CD8-positive, alpha-beta memory T cell (primary cell): Measurements from ENCODE around the gene GPNMB. TPM values are rescaled to one million over a fixed set of nuclear protein-coding genes. Genes with fewer than 3 reads are reported as not detected.
A peak's percentile ranks its signal among the peaks of the same experiment; 100 is the strongest.

Experiments used
- CTCF ChIA-PET: fragments of 350-600 bp; sonication (Branson Sonifier 250); formaldehyde crosslinking; loops from one replicate; lab custom pipeline; 2021; ENCODE audit warnings: antibody characterized with exemption; lab: Charles Lee
- POLR2A ChIA-PET: fragments of 350-600 bp; sonication (Branson Sonifier 250); formaldehyde crosslinking; loops from one replicate; lab custom pipeline; 2021; ENCODE audit warnings: antibody characterized with exemption; lab: Charles Lee
- DNase-seq, 5 donors: peaks; one replicate each; pipeline versions ENCODE4 v3.0.0 to v3.0.0-alpha.2; 2020 to 2022; ENCODE audit warnings: mixed read lengths in 1 of 5
- H3K27ac ChIP-seq: one replicate; pipeline ENCODE4 v1.7.0; 2013; ENCODE audit warnings: low read depth, mild to moderate bottlenecking, low read length, moderate library complexity
- H3K27me3 ChIP-seq: 2 replicates; pipeline ENCODE4 v1.7.0; 2013; ENCODE audit warnings: low read length, mild to moderate bottlenecking; ENCODE audit not compliant: insufficient read depth, poor library complexity, severe bottlenecking
- H3K36me3 ChIP-seq: 2 replicates; pipeline ENCODE4 v1.7.0; 2013; ENCODE audit warnings: mild to moderate bottlenecking, low read length, moderate library complexity; ENCODE audit not compliant: insufficient read depth
- H3K4me1 ChIP-seq: 2 replicates; pipeline ENCODE4 v1.7.0; 2013; ENCODE audit warnings: mild to moderate bottlenecking, low read length, moderate library complexity; ENCODE audit not compliant: insufficient read depth
- H3K4me3 ChIP-seq: 2 replicates; pipeline ENCODE4 v1.7.0; 2013; ENCODE audit warnings: mild to moderate bottlenecking, low read length
- H3K9me3 ChIP-seq: 2 replicates; pipeline ENCODE4 v1.7.0; 2013; ENCODE audit warnings: mild to moderate bottlenecking, low read length
- H3K27ac Mint-ChIP-seq, 8 donors: one replicate each; pipeline ENCODE4 v1.8.0; 2020 to 2021; ENCODE audit warnings: mixed read lengths in 8 of 8, mild to moderate bottlenecking in 6 of 8, inconsistent platforms in 3 of 8, moderate library complexity in 3 of 8
- H3K27me3 Mint-ChIP-seq, 2 donors: one replicate each; pipeline ENCODE4 v1.8.0; 2020 to 2021; ENCODE audit warnings: mixed read lengths in 2 of 2, mild to moderate bottlenecking in 1 of 2, moderate library complexity in 1 of 2
- H3K36me3 Mint-ChIP-seq, 3 donors: one replicate each; pipeline ENCODE4 v1.8.0; 2020 to 2021; ENCODE audit warnings: mixed read lengths in 3 of 3, inconsistent platforms in 1 of 3, mild to moderate bottlenecking in 1 of 3
- H3K4me1 Mint-ChIP-seq, 3 donors: one replicate each; pipeline ENCODE4 v1.8.0; 2020 to 2021; ENCODE audit warnings: mixed read lengths in 3 of 3, inconsistent platforms in 1 of 3, mild to moderate bottlenecking in 1 of 3
- H3K4me3 Mint-ChIP-seq, 7 donors: one replicate each; pipeline ENCODE4 v1.8.0; 2020 to 2021; ENCODE audit warnings: mixed read lengths in 7 of 7, mild to moderate bottlenecking in 6 of 7, moderate library complexity in 4 of 7, inconsistent platforms in 2 of 7
- H3K9me3 Mint-ChIP-seq, 5 donors: one replicate each; pipeline ENCODE4 v1.8.0; 2020 to 2022; ENCODE audit warnings: mixed read lengths in 5 of 5, mild to moderate bottlenecking in 3 of 5, moderate library complexity in 2 of 5, inconsistent platforms in 1 of 5
- polyA plus RNA-seq: library from polyadenylated mRNA; unstranded; fragments of 300-500 nt; fragmentation: Illumina TruSeq; gene quantifications from one replicate; pipeline ENCODE4 v1.2.3, GENCODE V29; 2021
- total RNA-seq, 2 experiments: library from RNA; stranded (reverse); gene quantifications; one replicate each; pipeline ENCODE4 v1.2.3, GENCODE V29; 2021

Gene GPNMB
- total and polyA plus RNA-seq, 3 experiments from 2014 or later, result 7.2 to 9.4 TPM; not detected in 1

- Mint-ChIP-seq H3K4me3 (no peak overlapping the region), H3K27ac (no peak overlapping the region), H3K9me3 (no peaks in the 10 kb centered on the region), H3K4me1 (peaks cover 7 to 13% (median 8%) of the 10 kb centered on the region in 3 donors), H3K27me3 (peaks cover 3% of the 10 kb centered on the region in 2 donors), H3K36me3 (no peaks in the 10 kb centered on the region)
- Histone ChIP-seq H3K27ac (no peak overlapping the region), H3K4me1 (no peaks in the 10 kb centered on the region), H3K27me3 (no peaks in the 10 kb centered on the region), H3K36me3 (no peaks in the 10 kb centered on the region), H3K4me3 (no peak overlapping the region), H3K9me3 (no peaks in the 10 kb centered on the region)
- POLR2A ChIA-PET, result interaction anchor here (0.7 kb wide), 1 partner anchor 13 kb away, joined by 3 read pairs; no protein-coding TSS in a partner anchor
- no peak for DNase-seq
- CTCF ChIA-PET, result interaction anchor here (0.8 to 1.3 kb wide), 4 partner anchors 187 to 336 kb away, joined by 3 to 6 read pairs (median 4); no protein-coding TSS in a partner anchor
These were observed 29.8 kb downstream of the GPNMB start for GRCh38 chr7:23276376-23276775.

- Mint-ChIP-seq H3K4me3 (no peak overlapping the region), H3K36me3 (no peaks in the 10 kb centered on the region), H3K27ac (no peak overlapping the region), H3K27me3 (peaks cover 3% of the 10 kb centered on the region in 2 donors), H3K4me1 (peaks cover 7 to 13% (median 8%) of the 10 kb centered on the region in 3 donors), H3K9me3 (no peaks in the 10 kb centered on the region)
- H3K27ac ChIP-seq, result no peak overlapping the region
- POLR2A ChIA-PET, result no interaction called here
- CTCF ChIA-PET, result interaction anchor here (0.7 to 1.3 kb wide), 4 partner anchors 244 to 336 kb away, joined by 3 to 5 read pairs (median 3); no protein-coding TSS in a partner anchor
- no peak for DNase-seq
- H3K27me3 ChIP-seq, result no peaks in the 10 kb centered on the region
- no peaks in the 10 kb centered on the region for H3K36me3 ChIP-seq
- no peak overlapping the region for H3K4me3 ChIP-seq
- no peaks in the 10 kb centered on the region for H3K9me3 ChIP-seq
- H3K4me1 ChIP-seq, result no peaks in the 10 kb centered on the region
These were observed 30.4 kb downstream of the GPNMB start for GRCh38 chr7:23276947-23277346.

- no peaks in the 10 kb centered on the region for H3K9me3 ChIP-seq
- peaks cover 7 to 12% (median 8%) of the 10 kb centered on the region in 3 donors for H3K4me1 Mint-ChIP-seq
- CTCF ChIA-PET, result interaction anchor here (0.7 to 1.3 kb wide), 5 partner anchors 243 to 1899 kb away, joined by 3 to 5 read pairs (median 3); no protein-coding TSS in a partner anchor
These were observed 30.9 kb downstream of the GPNMB start for GRCh38 chr7:23277359-23277989.

GRCh38 chr7:23279819-23280525 lies 33.4 kb downstream of the GPNMB start:
- no peak overlapping the region for H3K27ac Mint-ChIP-seq
- Histone ChIP-seq H3K27ac (no peak overlapping the region), H3K4me1 (no peaks in the 10 kb centered on the region), H3K4me3 (no peak overlapping the region), H3K27me3 (no peaks in the 10 kb centered on the region), H3K9me3 (no peaks in the 10 kb centered on the region), H3K36me3 (no peaks in the 10 kb centered on the region)
- no peaks in the 10 kb centered on the region for H3K9me3 Mint-ChIP-seq
- H3K27me3 Mint-ChIP-seq, result peaks cover 2 to 3% of the 10 kb centered on the region in 2 donors
- no peaks in the 10 kb centered on the region for H3K36me3 Mint-ChIP-seq
- DNase-seq, result no peak
- H3K4me3 Mint-ChIP-seq, result no peak overlapping the region
- POLR2A ChIA-PET, result no interaction called here
- CTCF ChIA-PET, result interaction anchor here (0.8 to 1.4 kb wide), 3 partner anchors 17 to 432 kb away, joined by 3 to 4 read pairs (median 3); partner anchors contain the start of gene CCDC126
- H3K4me1 Mint-ChIP-seq, result no peaks in the 10 kb centered on the region

More at GRCh38 chr7:23277359-23277989, 30.9 kb downstream of the GPNMB start:
- peaks cover 3% of the 10 kb centered on the region in 2 donors for H3K27me3 Mint-ChIP-seq
- POLR2A ChIA-PET, result no interaction called here
- H3K27ac ChIP-seq, result no peak overlapping the region
- H3K4me1 ChIP-seq, result no peaks in the 10 kb centered on the region
- no peak overlapping the region for H3K4me3 Mint-ChIP-seq
- no peaks in the 10 kb centered on the region for H3K36me3 ChIP-seq
- H3K9me3 Mint-ChIP-seq, result no peaks in the 10 kb centered on the region
- peak in 2 of 5 donors; percentile 36 to 48 for DNase-seq
- no peaks in the 10 kb centered on the region for H3K36me3 Mint-ChIP-seq
- no peak overlapping the region for H3K4me3 ChIP-seq
- H3K27me3 ChIP-seq, result no peaks in the 10 kb centered on the region
- H3K27ac Mint-ChIP-seq, result no peak overlapping the region

- no peak overlapping the region for H3K27ac Mint-ChIP-seq
- H3K4me1 ChIP-seq, result no peaks in the 10 kb centered on the region
- H3K36me3 ChIP-seq, result no peaks in the 10 kb centered on the region
- H3K4me3 Mint-ChIP-seq, result no peak overlapping the region
- no peaks in the 10 kb centered on the region for H3K9me3 ChIP-seq
- H3K4me1 Mint-ChIP-seq, result peaks cover 7 to 8% (median 7%) of the 10 kb centered on the region in 3 donors
- H3K27ac ChIP-seq, result no peak overlapping the region
- no peak overlapping the region for H3K4me3 ChIP-seq
- H3K27me3 Mint-ChIP-seq, result peaks cover 0 to 3% of the 10 kb centered on the region in 2 donors
- no peaks in the 10 kb centered on the region for H3K36me3 Mint-ChIP-seq
- peaks cover 0 to 2% (median 0%) of the 10 kb centered on the region in 5 donors for H3K9me3 Mint-ChIP-seq
- ChIA-PET CTCF (interaction anchor here (1.2 to 1.8 kb wide), 2 partner anchors 10 to 14 kb away, joined by 3 to 6 read pairs; no protein-coding TSS in a partner anchor), POLR2A (no interaction called here)
- no peak for DNase-seq
- no peaks in the 10 kb centered on the region for H3K27me3 ChIP-seq
These were observed 36.5 kb downstream of the GPNMB start for GRCh38 chr7:23283086-23283485.

- Mint-ChIP-seq H3K9me3 (peaks cover 0 to 2% (median 0%) of the 10 kb centered on the region in 5 donors), H3K4me3 (no peak overlapping the region), H3K27ac (no peak overlapping the region), H3K4me1 (peaks cover 9 to 15% (median 11%) of the 10 kb centered on the region in 3 donors), H3K27me3 (peaks cover 0 to 3% of the 10 kb centered on the region in 2 donors), H3K36me3 (no peaks in the 10 kb centered on the region)
- Histone ChIP-seq H3K4me3 (no peak overlapping the region), H3K36me3 (no peaks in the 10 kb centered on the region), H3K27ac (no peak overlapping the region), H3K4me1 (peaks cover 5% of the 10 kb centered on the region), H3K27me3 (no peaks in the 10 kb centered on the region), H3K9me3 (no peaks in the 10 kb centered on the region)
- CTCF ChIA-PET, result interaction anchor here (2.1 kb wide), 1 partner anchor 12 kb away, joined by 8 read pairs; no protein-coding TSS in a partner anchor
- DNase-seq, result no peak
- POLR2A ChIA-PET, result interaction anchor here (0.9 kb wide), 1 partner anchor 13 kb away, joined by 4 read pairs; no protein-coding TSS in a partner anchor
These were observed 38.3 kb downstream of the GPNMB start for GRCh38 chr7:23284871-23285270.

GRCh38 chr7:23285657-23286646 lies 39.4 kb downstream of the GPNMB start:
- ChIA-PET CTCF (interaction anchor here (2.1 kb wide), 1 partner anchor 13 kb away, joined by 8 read pairs; no protein-coding TSS in a partner anchor), POLR2A (no interaction called here)
- Histone ChIP-seq H3K4me3 (no peak overlapping the region), H3K4me1 (peaks cover 10% of the 10 kb centered on the region), H3K27me3 (no peaks in the 10 kb centered on the region), H3K36me3 (no peaks in the 10 kb centered on the region), H3K9me3 (no peaks in the 10 kb centered on the region), H3K27ac (no peak overlapping the region)
- no peaks in the 10 kb centered on the region for H3K27me3 Mint-ChIP-seq
- H3K27ac Mint-ChIP-seq, result no peak overlapping the region
- H3K4me1 Mint-ChIP-seq, result peaks cover 9 to 15% (median 13%) of the 10 kb centered on the region in 3 donors
- no peaks in the 10 kb centered on the region for H3K36me3 Mint-ChIP-seq
- peaks cover 0 to 2% (median 0%) of the 10 kb centered on the region in 5 donors for H3K9me3 Mint-ChIP-seq
- no peak for DNase-seq
- H3K4me3 Mint-ChIP-seq, result no peak overlapping the region
